Karpas-422 (cell line): ENCODE data around the gene KIF1A. TPM values are rescaled to one million over a fixed set of nuclear protein-coding genes. Genes with fewer than 3 reads are reported as not detected.

Source experiments
- DNase-seq: peaks from one replicate; pipeline ENCODE4 v3.0.0-alpha.2; 2015
- H2AFZ ChIP-seq: fragments of 200-600 bp; sonication (generic); 2 replicates; pipeline ENCODE4 v1.6.1; 2014; ENCODE audit warnings: antibody characterized with exemption, low read length, mixed read lengths
- H3K27ac ChIP-seq: fragments of 200-600 bp; sonication (generic); 2 replicates; pipeline ENCODE4 v1.5.1; 2014; ENCODE audit warnings: mild to moderate bottlenecking, low read length, moderate library complexity
- H3K27me3 ChIP-seq: fragments of 200-600 bp; sonication (generic); 2 replicates; pipeline ENCODE4 v1.6.1; 2014; ENCODE audit warnings: low read length, mixed read lengths
- H3K36me3 ChIP-seq: fragments of 200-600 bp; sonication (generic); 2 replicates; pipeline ENCODE4 v1.6.1; 2014; ENCODE audit warnings: low read length, mixed read lengths; ENCODE audit not compliant: insufficient read depth
- H3K4me1 ChIP-seq: fragments of 200-600 bp; sonication (generic); 2 replicates; pipeline ENCODE4 v1.6.1; 2014; ENCODE audit warnings: mild to moderate bottlenecking, low read length, mixed read lengths
- H3K4me2 ChIP-seq: fragments of 200-600 bp; sonication (generic); 2 replicates; pipeline ENCODE4 v1.6.1; 2014; ENCODE audit warnings: low read length, low read depth, mild to moderate bottlenecking; ENCODE audit not compliant: poor library complexity, severe bottlenecking
- H3K4me3 ChIP-seq: fragments of 200-600 bp; sonication (generic); 2 replicates; pipeline ENCODE4 v1.5.1; 2014; ENCODE audit warnings: mild to moderate bottlenecking, antibody characterized with exemption, low read length, mixed read lengths
- H3K79me2 ChIP-seq: fragments of 200-600 bp; sonication (generic); 2 replicates; pipeline ENCODE4 v1.6.1; 2014; ENCODE audit warnings: mild to moderate bottlenecking, low read length, mixed read lengths
- H3K9ac ChIP-seq: fragments of 200-600 bp; sonication (generic); 2 replicates; pipeline ENCODE4 v1.6.0; 2014; ENCODE audit warnings: low read length
- H3K9me2 ChIP-seq: fragments of 200-600 bp; sonication (generic), shearing (Covaris generic); replicated peaks from 2 replicates; pipeline ENCODE4 v1.6.0; 2014; ENCODE audit warnings: mild to moderate bottlenecking, low read length, moderate library complexity; ENCODE audit not compliant: insufficient read depth
- H3K9me3 ChIP-seq: fragments of 300-700, 200-600 bp; sonication (generic); 2 replicates; pipeline ENCODE4 v1.6.1; 2014; ENCODE audit warnings: low read length, mixed read lengths
- H4K20me1 ChIP-seq: fragments of 200-600 bp; sonication (generic); 2 replicates; pipeline ENCODE4 v1.6.1; 2014; ENCODE audit warnings: mild to moderate bottlenecking, antibody characterized with exemption, low read length, low read depth; ENCODE audit not compliant: insufficient read depth
- total RNA-seq: library from RNA; depleted of rRNA; stranded (reverse); fragments of >200 nt; shearing (Covaris generic); gene quantifications from 2 replicates; pipeline ENCODE4 v1.2.3, GENCODE V29; 2014; ENCODE audit warnings: low replicate concordance

KIF1A gene
- total RNA-seq, 1 experiment from 2014 or later: not detected

DNA sequence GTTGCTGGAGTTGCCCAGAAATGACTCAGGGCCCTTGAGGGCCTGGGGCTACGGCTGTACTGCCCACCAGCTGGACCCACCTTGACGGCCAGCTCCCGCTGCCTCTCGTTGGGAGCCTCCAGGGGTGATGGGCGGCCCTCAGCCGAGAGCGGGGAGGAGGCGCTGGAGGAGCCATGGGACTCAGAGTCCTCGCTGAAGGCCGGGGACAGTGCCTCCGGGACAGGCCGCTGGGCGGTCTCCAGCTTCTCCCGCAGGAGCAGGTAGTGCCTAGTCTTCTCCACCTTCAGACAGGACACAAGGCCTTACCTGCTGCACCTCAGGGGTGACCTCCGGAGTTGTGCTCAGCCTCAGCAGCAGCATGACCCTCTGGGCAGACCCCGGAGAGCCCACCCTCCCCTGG, 97.6 kb downstream of the KIF1A start:
- Histone ChIP-seq H4K20me1 (no peaks in the 10 kb centered on the region), H3K79me2 (no peaks in the 10 kb centered on the region), H2AFZ (no peak overlapping the region), H3K4me1 (no peaks in the 10 kb centered on the region), H3K9me3 (no peaks in the 10 kb centered on the region), H3K27ac (no peak overlapping the region), H3K4me2 (no peak overlapping the region), H3K9ac (no peak overlapping the region), H3K9me2 (no peaks in the 10 kb centered on the region), H3K36me3 (no peaks in the 10 kb centered on the region), H3K4me3 (no peak overlapping the region), H3K27me3 (no peaks in the 10 kb centered on the region)
- no peak for DNase-seq

DNA sequence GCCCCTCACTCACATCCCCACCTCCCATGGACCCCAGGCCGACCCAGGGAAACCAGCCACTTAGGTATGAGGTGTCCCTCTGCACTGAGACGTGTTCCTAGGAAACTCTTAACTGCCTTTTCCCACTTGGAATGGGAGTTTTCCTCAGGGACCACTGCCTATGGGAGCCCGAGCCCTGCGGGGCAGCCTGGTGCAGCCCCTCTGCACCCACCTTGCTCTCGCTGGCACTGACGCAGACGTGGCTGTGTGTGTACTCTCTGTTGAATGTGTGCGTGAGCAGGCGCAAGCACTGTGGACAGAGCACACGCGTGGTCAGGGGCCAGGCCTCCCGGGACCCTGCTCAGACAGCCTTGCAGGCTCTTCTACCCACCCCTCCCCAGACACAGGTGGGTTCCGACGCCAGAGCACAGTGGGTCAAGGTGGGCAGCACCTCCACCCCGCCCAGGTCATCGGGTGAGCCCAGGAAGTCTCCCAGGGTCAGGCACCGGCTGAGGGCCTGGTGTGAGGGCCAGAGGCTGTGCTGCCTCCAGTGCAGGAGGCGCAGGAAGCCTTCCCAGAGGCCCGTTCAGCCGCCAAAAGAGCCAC, 98.3 kb downstream of the KIF1A start:
- H3K9ac ChIP-seq: no peak overlapping the region
- no peak overlapping the region for H2AFZ ChIP-seq
- no peaks in the 10 kb centered on the region for H3K9me2 ChIP-seq
- H3K79me2 ChIP-seq: no peaks in the 10 kb centered on the region
- H3K27ac ChIP-seq: no peak overlapping the region
- no peaks in the 10 kb centered on the region for H3K36me3 ChIP-seq
- H3K4me2 ChIP-seq: no peak overlapping the region
- H3K27me3 ChIP-seq: no peaks in the 10 kb centered on the region
- no peaks in the 10 kb centered on the region for H4K20me1 ChIP-seq
- no peak for DNase-seq
- no peaks in the 10 kb centered on the region for H3K9me3 ChIP-seq
- H3K4me3 ChIP-seq: no peak overlapping the region
- no peaks in the 10 kb centered on the region for H3K4me1 ChIP-seq

DNA sequence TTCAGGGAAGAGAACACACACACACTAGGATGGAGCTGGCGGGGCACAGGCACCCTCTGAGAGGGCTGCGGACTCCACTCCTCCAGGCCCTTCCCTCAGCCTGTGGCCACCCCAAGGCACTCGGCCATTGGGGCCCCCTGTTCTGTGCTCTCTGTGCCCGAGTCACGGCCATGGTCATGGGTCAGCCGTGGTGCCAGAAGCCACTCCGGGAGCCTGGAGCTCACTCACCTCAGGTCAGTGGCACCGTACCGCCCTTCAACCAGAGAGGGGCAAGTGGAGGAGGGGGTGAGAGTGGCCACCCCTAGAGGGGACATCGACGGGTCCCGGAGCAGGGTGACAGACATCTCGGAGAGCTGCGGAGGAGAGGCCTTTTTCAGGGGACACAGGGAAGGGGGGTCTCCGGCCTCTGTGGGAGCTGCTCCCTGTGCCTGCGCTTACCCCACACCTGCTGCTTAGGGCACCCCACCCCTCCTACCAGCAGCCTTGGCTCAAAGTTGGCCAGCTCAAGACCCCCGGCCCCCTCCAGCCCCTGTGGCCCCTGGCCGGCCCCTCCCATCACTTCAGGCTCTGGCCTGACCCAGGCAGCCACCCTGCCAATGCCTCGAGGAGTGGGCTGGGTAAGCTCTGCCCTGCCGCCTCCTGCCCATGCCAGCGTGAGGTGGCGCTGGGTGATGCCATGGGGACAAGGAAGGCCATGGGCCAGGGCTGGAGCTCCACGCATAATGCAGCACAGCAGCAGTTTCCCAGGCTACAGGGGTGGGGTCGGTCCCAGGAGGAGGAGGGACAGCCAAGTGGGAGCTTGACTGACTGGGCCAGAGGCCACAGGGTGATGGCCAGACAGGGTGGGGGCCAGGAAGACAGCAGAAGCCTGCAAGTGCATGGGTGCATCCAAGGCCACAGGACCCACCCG, 99.1 kb downstream of the KIF1A start:
- no peak overlapping the region for H3K27ac ChIP-seq
- H3K4me2 ChIP-seq: no peak overlapping the region
- DNase-seq: no peak
- no peaks in the 10 kb centered on the region for H3K4me1 ChIP-seq
- no peaks in the 10 kb centered on the region for H3K9me2 ChIP-seq
- no peak overlapping the region for H2AFZ ChIP-seq
- no peaks in the 10 kb centered on the region for H3K79me2 ChIP-seq
- no peaks in the 10 kb centered on the region for H3K9me3 ChIP-seq
- no peak overlapping the region for H3K4me3 ChIP-seq
- no peaks in the 10 kb centered on the region for H3K27me3 ChIP-seq
- no peaks in the 10 kb centered on the region for H4K20me1 ChIP-seq
- H3K36me3 ChIP-seq: no peaks in the 10 kb centered on the region
- H3K9ac ChIP-seq: no peak overlapping the region

DNA sequence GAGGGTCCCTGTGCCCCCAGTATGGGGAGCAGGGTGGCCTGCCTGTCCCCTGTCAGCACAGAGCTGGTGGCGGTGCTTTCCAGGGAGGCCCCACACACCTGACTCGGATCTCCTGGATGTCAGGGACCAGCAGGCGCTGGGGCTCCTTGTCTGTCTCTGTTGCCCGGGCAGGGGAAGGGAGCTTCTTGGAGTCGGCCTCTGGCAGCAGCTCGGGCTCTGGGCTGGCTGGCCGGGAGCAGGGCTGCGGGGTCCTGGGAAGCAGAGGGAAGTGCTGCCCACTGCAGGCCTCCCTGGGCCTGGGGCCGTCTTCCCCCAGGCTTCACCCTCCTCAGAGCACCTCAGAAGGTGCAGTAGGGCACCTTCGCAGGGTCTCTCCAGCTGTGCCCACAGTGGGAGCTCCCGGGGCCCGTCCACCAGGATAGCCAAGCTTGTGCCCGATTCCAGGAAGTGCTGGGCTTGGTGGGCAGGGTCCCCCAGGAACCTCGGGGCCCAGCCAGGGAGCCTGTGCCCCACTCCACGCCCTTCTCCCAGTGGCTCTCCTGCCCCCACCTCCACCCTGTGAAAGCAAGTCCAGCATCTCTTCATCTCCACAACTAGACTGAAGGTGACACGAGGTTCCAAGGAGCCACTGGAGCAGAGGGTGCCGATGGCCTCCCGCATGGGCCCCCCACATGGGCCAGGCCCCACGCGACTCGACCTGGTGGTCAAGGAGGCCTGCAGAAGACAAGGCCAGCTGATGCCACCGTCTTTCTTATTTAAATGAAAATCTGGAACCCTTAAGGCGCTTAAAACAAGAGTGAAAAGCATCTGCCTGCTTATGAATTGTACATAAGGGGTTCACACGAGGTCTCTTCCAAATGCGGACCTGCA, 100.1 kb downstream of the KIF1A start:
- no peaks in the 10 kb centered on the region for H3K9me3 ChIP-seq
- H3K9ac ChIP-seq: no peak overlapping the region
- H3K27ac ChIP-seq: no peak overlapping the region
- no peaks in the 10 kb centered on the region for H3K27me3 ChIP-seq
- H3K4me1 ChIP-seq: no peaks in the 10 kb centered on the region
- no peak for DNase-seq
- H3K36me3 ChIP-seq: no peaks in the 10 kb centered on the region
- H3K9me2 ChIP-seq: no peaks in the 10 kb centered on the region
- H4K20me1 ChIP-seq: no peaks in the 10 kb centered on the region
- no peaks in the 10 kb centered on the region for H3K79me2 ChIP-seq
- H3K4me3 ChIP-seq: no peak overlapping the region
- H2AFZ ChIP-seq: no peak overlapping the region
- no peak overlapping the region for H3K4me2 ChIP-seq

DNA sequence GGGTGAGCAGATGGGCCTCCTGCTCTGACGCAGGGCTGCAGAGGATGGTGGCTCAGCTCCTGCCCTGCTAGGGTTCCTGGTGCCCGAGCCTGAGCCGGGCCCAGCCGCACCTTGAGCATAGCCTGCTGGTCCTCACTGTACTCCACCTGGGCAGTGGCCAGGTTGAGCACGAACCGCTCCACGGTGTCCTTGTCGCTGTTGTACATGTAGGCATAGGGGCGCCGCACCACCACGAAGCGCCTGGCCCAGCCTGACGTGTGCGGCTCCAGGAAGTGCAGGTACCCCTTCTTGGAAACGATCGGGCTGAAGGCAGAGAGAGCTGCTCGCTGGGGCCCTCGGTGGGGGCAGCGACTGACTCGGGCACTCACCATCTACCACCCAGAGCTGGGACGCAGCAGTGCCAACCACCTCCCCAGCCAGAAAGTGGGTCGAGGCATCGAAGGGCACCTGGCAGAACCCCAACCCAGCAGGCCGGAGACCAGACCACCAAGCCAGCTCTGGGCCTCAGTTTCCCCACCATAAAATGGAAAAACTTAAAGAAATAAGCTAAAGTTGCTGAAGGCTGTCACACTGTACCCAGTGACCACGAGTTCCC, 101.0 kb downstream of the KIF1A start:
- peaks cover 6% of the 10 kb centered on the region for H3K4me1 ChIP-seq
- no peaks in the 10 kb centered on the region for H3K79me2 ChIP-seq
- H2AFZ ChIP-seq: no peak overlapping the region
- no peak overlapping the region for H3K4me2 ChIP-seq
- no peaks in the 10 kb centered on the region for H3K36me3 ChIP-seq
- no peak overlapping the region for H3K4me3 ChIP-seq
- no peaks in the 10 kb centered on the region for H3K27me3 ChIP-seq
- no peaks in the 10 kb centered on the region for H4K20me1 ChIP-seq
- H3K9ac ChIP-seq: no peak overlapping the region
- no peak for DNase-seq
- H3K9me2 ChIP-seq: no peaks in the 10 kb centered on the region
- H3K9me3 ChIP-seq: no peaks in the 10 kb centered on the region
- no peak overlapping the region for H3K27ac ChIP-seq

DNA sequence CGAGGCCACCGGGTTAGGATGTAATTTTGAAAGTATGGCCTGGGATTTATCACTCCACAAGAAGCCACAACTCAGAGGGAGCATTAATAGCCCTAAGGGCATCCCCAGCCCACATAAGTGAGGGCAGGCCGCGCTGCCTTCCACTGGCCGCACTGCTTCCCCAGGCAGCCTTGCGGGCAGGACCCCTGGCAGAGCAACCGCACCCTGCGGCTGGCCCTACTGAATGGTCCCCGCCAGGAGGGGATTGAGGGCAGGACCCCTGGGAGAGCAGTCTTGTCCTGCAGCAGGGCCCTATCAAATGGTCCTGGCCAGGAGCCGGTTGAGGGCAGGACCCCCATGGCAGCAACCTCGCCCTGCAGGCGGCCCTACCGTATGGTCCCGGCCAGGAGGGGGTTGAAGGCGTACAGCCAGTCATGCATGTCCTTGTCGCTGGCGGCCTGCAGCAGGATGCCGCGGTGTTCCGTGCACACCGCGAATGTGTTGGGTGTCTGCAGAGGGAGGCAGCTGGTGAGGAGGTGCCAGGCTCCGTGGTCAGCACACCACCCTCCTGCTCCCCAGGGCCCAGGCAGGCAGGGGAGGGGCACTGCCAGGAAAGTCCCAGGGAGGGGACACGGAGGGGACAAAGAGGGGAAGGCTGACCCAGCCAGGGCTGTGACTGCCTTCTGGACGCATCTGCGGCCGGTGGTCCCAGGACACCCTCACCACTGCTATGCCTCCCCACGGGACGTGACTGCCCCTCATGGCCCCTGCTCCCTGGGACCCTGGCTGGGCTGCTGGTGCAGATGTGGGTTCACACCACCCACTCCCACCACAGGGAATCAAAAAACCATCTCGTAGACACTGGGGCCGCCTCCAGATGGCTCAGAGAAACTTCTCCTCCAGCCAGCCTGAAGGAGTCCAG, 102.1 kb downstream of the KIF1A start:
- no peaks in the 10 kb centered on the region for H3K9me2 ChIP-seq
- peaks cover 17% of the 10 kb centered on the region for H3K4me1 ChIP-seq
- no peak overlapping the region for H3K27ac ChIP-seq
- no peak overlapping the region for H3K4me3 ChIP-seq
- no peak overlapping the region for H2AFZ ChIP-seq
- H3K79me2 ChIP-seq: no peaks in the 10 kb centered on the region
- DNase-seq: no peak
- no peak overlapping the region for H3K9ac ChIP-seq
- no peaks in the 10 kb centered on the region for H4K20me1 ChIP-seq
- no peaks in the 10 kb centered on the region for H3K36me3 ChIP-seq
- H3K27me3 ChIP-seq: no peaks in the 10 kb centered on the region
- no peaks in the 10 kb centered on the region for H3K9me3 ChIP-seq
- H3K4me2 ChIP-seq: no peak overlapping the region

DNA sequence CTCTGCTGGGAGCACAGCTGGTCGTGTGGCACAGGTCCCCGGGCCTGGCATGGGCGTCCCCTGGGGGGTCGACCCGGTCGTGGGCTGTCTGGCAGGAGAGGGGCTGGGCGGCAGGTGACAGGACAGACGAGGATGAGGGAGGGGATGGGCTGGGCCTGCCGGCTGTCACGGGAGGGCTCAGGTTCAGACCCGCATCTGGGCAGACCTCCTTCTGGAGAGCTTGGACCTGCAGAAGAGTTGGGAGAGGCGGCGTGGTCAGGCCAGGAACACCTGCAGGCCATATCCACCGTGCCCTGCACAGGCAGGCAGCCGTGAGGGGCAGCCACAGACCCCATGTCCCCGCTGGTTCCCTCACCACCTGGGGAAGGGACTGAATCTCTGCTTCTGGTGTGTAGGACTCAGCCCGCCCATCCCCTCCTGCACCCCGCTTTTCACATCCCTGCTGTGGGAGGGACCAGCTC, 102.8 kb downstream of the KIF1A start:
- H3K4me1 ChIP-seq: peaks cover 18% of the 10 kb centered on the region
- no peak for DNase-seq
- no peaks in the 10 kb centered on the region for H3K27me3 ChIP-seq
- H4K20me1 ChIP-seq: no peaks in the 10 kb centered on the region
- no peaks in the 10 kb centered on the region for H3K79me2 ChIP-seq
- no peak overlapping the region for H2AFZ ChIP-seq
- no peak overlapping the region for H3K4me2 ChIP-seq
- H3K9me2 ChIP-seq: no peaks in the 10 kb centered on the region
- no peaks in the 10 kb centered on the region for H3K9me3 ChIP-seq
- no peak overlapping the region for H3K27ac ChIP-seq
- no peak overlapping the region for H3K9ac ChIP-seq
- H3K4me3 ChIP-seq: no peak overlapping the region
- no peaks in the 10 kb centered on the region for H3K36me3 ChIP-seq
